Karpas-422 (cell line): ENCODE results near the gene CMTM6. TPM values are rescaled to one million over a fixed set of nuclear protein-coding genes. Genes with fewer than 3 reads are reported as not detected.

Experiments
- DNase-seq: peaks from one replicate; pipeline ENCODE4 v3.0.0-alpha.2; 2015
- H2AFZ ChIP-seq: fragments of 200-600 bp; sonication (generic); 2 replicates; pipeline ENCODE4 v1.6.1; 2014; ENCODE audit warnings: antibody characterized with exemption, low read length, mixed read lengths
- H3K27ac ChIP-seq: fragments of 200-600 bp; sonication (generic); 2 replicates; pipeline ENCODE4 v1.5.1; 2014; ENCODE audit warnings: mild to moderate bottlenecking, low read length, moderate library complexity
- H3K27me3 ChIP-seq: fragments of 200-600 bp; sonication (generic); 2 replicates; pipeline ENCODE4 v1.6.1; 2014; ENCODE audit warnings: low read length, mixed read lengths
- H3K36me3 ChIP-seq: fragments of 200-600 bp; sonication (generic); 2 replicates; pipeline ENCODE4 v1.6.1; 2014; ENCODE audit warnings: low read length, mixed read lengths; ENCODE audit not compliant: insufficient read depth
- H3K4me1 ChIP-seq: fragments of 200-600 bp; sonication (generic); 2 replicates; pipeline ENCODE4 v1.6.1; 2014; ENCODE audit warnings: mild to moderate bottlenecking, low read length, mixed read lengths
- H3K4me2 ChIP-seq: fragments of 200-600 bp; sonication (generic); 2 replicates; pipeline ENCODE4 v1.6.1; 2014; ENCODE audit warnings: low read length, low read depth, mild to moderate bottlenecking; ENCODE audit not compliant: poor library complexity, severe bottlenecking
- H3K4me3 ChIP-seq: fragments of 200-600 bp; sonication (generic); 2 replicates; pipeline ENCODE4 v1.5.1; 2014; ENCODE audit warnings: mild to moderate bottlenecking, antibody characterized with exemption, low read length, mixed read lengths
- H3K79me2 ChIP-seq: fragments of 200-600 bp; sonication (generic); 2 replicates; pipeline ENCODE4 v1.6.1; 2014; ENCODE audit warnings: mild to moderate bottlenecking, low read length, mixed read lengths
- H3K9ac ChIP-seq: fragments of 200-600 bp; sonication (generic); 2 replicates; pipeline ENCODE4 v1.6.0; 2014; ENCODE audit warnings: low read length
- H3K9me2 ChIP-seq: fragments of 200-600 bp; sonication (generic), shearing (Covaris generic); replicated peaks from 2 replicates; pipeline ENCODE4 v1.6.0; 2014; ENCODE audit warnings: mild to moderate bottlenecking, low read length, moderate library complexity; ENCODE audit not compliant: insufficient read depth
- H3K9me3 ChIP-seq: fragments of 300-700, 200-600 bp; sonication (generic); 2 replicates; pipeline ENCODE4 v1.6.1; 2014; ENCODE audit warnings: low read length, mixed read lengths
- H4K20me1 ChIP-seq: fragments of 200-600 bp; sonication (generic); 2 replicates; pipeline ENCODE4 v1.6.1; 2014; ENCODE audit warnings: mild to moderate bottlenecking, antibody characterized with exemption, low read length, low read depth; ENCODE audit not compliant: insufficient read depth
- total RNA-seq: library from RNA; depleted of rRNA; stranded (reverse); fragments of >200 nt; shearing (Covaris generic); gene quantifications from 2 replicates; pipeline ENCODE4 v1.2.3, GENCODE V29; 2014; ENCODE audit warnings: low replicate concordance

The CMTM6 gene
- total RNA-seq, 1 experiment from 2014 or later, result 171 TPM

GRCh38 chr3:32498252-32498651 lies 4.4 kb downstream of the CMTM6 start:
- peak overlapping the region; percentile 76 for H3K27ac ChIP-seq
- peaks cover 91% of the 10 kb centered on the region for H3K79me2 ChIP-seq
- H3K9ac ChIP-seq, result no peak overlapping the region
- no peaks in the 10 kb centered on the region for H4K20me1 ChIP-seq
- DNase-seq, result peak; percentile 56
- no peaks in the 10 kb centered on the region for H3K9me3 ChIP-seq
- H3K4me1 ChIP-seq, result peaks cover 51% of the 10 kb centered on the region
- H2AFZ ChIP-seq, result no peak overlapping the region
- peak overlapping the region; percentile 96 for H3K4me2 ChIP-seq
- no peaks in the 10 kb centered on the region for H3K27me3 ChIP-seq
- 0 out of 2 replicates have a peak, but pooled peaks cover 3% of the 10 kb centered on the region for H3K36me3 ChIP-seq
- no peaks in the 10 kb centered on the region for H3K9me2 ChIP-seq
- no peak overlapping the region for H3K4me3 ChIP-seq

- Histone ChIP-seq H3K4me3 (no peak overlapping the region), H3K27me3 (no peaks in the 10 kb centered on the region), H3K9ac (no peak overlapping the region), H4K20me1 (no peaks in the 10 kb centered on the region), H3K9me3 (no peaks in the 10 kb centered on the region), H3K4me2 (no peak overlapping the region), H3K4me1 (peaks cover 49% of the 10 kb centered on the region), H3K79me2 (peaks cover 98% of the 10 kb centered on the region), H3K27ac (peak overlapping the region; percentile 1; the same call in 1 of the 2 replicates), H3K36me3 (peaks cover 24% of the 10 kb centered on the region; the same call in 1 of the 2 replicates), H2AFZ (no peak overlapping the region), H3K9me2 (no peaks in the 10 kb centered on the region)
- no peak for DNase-seq
These were observed 7.0 kb downstream of the CMTM6 start for GRCh38 chr3:32495609-32496008.

GRCh38 chr3:32495085-32495484 lies 7.6 kb downstream of the CMTM6 start:
- no peak overlapping the region for H3K4me2 ChIP-seq
- peak overlapping the region; percentile 1; the same call in 1 of the 2 replicates for H3K27ac ChIP-seq
- H3K27me3 ChIP-seq, result no peaks in the 10 kb centered on the region
- H3K4me3 ChIP-seq, result no peak overlapping the region
- no peaks in the 10 kb centered on the region for H4K20me1 ChIP-seq
- no peak for DNase-seq
- H3K36me3 ChIP-seq, result peaks cover 24% of the 10 kb centered on the region; the same call in 1 of the 2 replicates
- no peaks in the 10 kb centered on the region for H3K9me3 ChIP-seq
- no peak overlapping the region for H2AFZ ChIP-seq
- H3K9me2 ChIP-seq, result no peaks in the 10 kb centered on the region
- H3K4me1 ChIP-seq, result peaks cover 44% of the 10 kb centered on the region
- no peak overlapping the region for H3K9ac ChIP-seq
- H3K79me2 ChIP-seq, result peaks cover 98% of the 10 kb centered on the region

GRCh38 chr3:32493437-32494414 lies 8.9 kb downstream of the CMTM6 start:
- Histone ChIP-seq H3K79me2 (peaks cover 90% of the 10 kb centered on the region), H3K27ac (peak overlapping the region; percentile 19; the same call in 1 of the 2 replicates), H3K9ac (no peak overlapping the region), H2AFZ (no peak overlapping the region), H3K4me1 (peaks cover 30% of the 10 kb centered on the region), H4K20me1 (no peaks in the 10 kb centered on the region), H3K4me2 (no peak overlapping the region), H3K27me3 (no peaks in the 10 kb centered on the region), H3K36me3 (peaks cover 24% of the 10 kb centered on the region; the same call in 1 of the 2 replicates), H3K4me3 (no peak overlapping the region), H3K9me2 (no peaks in the 10 kb centered on the region), H3K9me3 (no peaks in the 10 kb centered on the region)
- DNase-seq, result no peak

GRCh38 chr3:32492684-32493436 lies 9.8 kb downstream of the CMTM6 start:
- Histone ChIP-seq H3K4me2 (no peak overlapping the region), H3K27ac (peak overlapping the region; percentile 19; the same call in 1 of the 2 replicates), H3K27me3 (no peaks in the 10 kb centered on the region), H2AFZ (no peak overlapping the region), H3K9me3 (no peaks in the 10 kb centered on the region), H3K4me1 (peaks cover 21% of the 10 kb centered on the region), H3K9ac (no peak overlapping the region), H3K4me3 (no peak overlapping the region), H4K20me1 (no peaks in the 10 kb centered on the region), H3K9me2 (no peaks in the 10 kb centered on the region), H3K79me2 (peaks cover 88% of the 10 kb centered on the region), H3K36me3 (peaks cover 27% of the 10 kb centered on the region; the same call in 1 of the 2 replicates)
- no peak for DNase-seq

- Histone ChIP-seq H3K27ac (no peak overlapping the region), H4K20me1 (no peaks in the 10 kb centered on the region), H3K9me2 (no peaks in the 10 kb centered on the region), H3K4me3 (no peak overlapping the region), H3K4me2 (no peak overlapping the region), H3K27me3 (no peaks in the 10 kb centered on the region), H3K4me1 (peaks cover 27% of the 10 kb centered on the region), H2AFZ (no peak overlapping the region), H3K79me2 (peaks cover 58% of the 10 kb centered on the region), H3K36me3 (peaks cover 38% of the 10 kb centered on the region; the same call in 1 of the 2 replicates), H3K9ac (no peak overlapping the region), H3K9me3 (no peaks in the 10 kb centered on the region)
- no peak for DNase-seq
These were observed 14.1 kb downstream of the CMTM6 start for GRCh38 chr3:32488474-32489008.

GRCh38 chr3:32487781-32488473 lies 14.7 kb downstream of the CMTM6 start:
- Histone ChIP-seq H3K4me3 (no peak overlapping the region), H3K27ac (peak overlapping the region; percentile 6; the same call in 1 of the 2 replicates), H3K9ac (no peak overlapping the region), H3K9me3 (no peaks in the 10 kb centered on the region), H3K27me3 (no peaks in the 10 kb centered on the region), H3K79me2 (peaks cover 58% of the 10 kb centered on the region), H2AFZ (no peak overlapping the region), H3K4me2 (no peak overlapping the region), H3K4me1 (peaks cover 30% of the 10 kb centered on the region), H3K9me2 (no peaks in the 10 kb centered on the region), H4K20me1 (no peaks in the 10 kb centered on the region), H3K36me3 (peaks cover 43% of the 10 kb centered on the region; the same call in 1 of the 2 replicates)
- no peak for DNase-seq
